H9 (cell line): Measurements from ENCODE around the gene PHACTR1. TPM values are rescaled to one million over a fixed set of nuclear protein-coding genes. Genes with fewer than 3 reads are reported as not detected.

Source experiments
- DNase-seq: peaks from one replicate; pipeline ENCODE4 v3.0.0-alpha.2; 2017
- H2AFZ ChIP-seq: one replicate; pipeline ENCODE4 v1.6.1; 2013; ENCODE audit warnings: mild to moderate bottlenecking, low read length, control low read depth, moderate library complexity
- H2AK5ac ChIP-seq: 2 replicates; pipeline ENCODE4 v1.6.1; 2013; ENCODE audit warnings: low read length, control low read depth, mixed read lengths; ENCODE audit not compliant: insufficient read length
- H2BK120ac ChIP-seq: one replicate; pipeline ENCODE4 v1.6.1; 2013; ENCODE audit warnings: low read depth, mild to moderate bottlenecking, low read length, control low read depth, inconsistent platforms; ENCODE audit not compliant: poor library complexity, severe bottlenecking
- H2BK12ac ChIP-seq: 2 replicates; pipeline ENCODE4 v1.6.1; 2013; ENCODE audit warnings: low read length, control low read depth, mixed read lengths, low read depth; ENCODE audit not compliant: insufficient read length
- H2BK15ac ChIP-seq: 2 replicates; pipeline ENCODE4 v1.6.1; 2013; ENCODE audit warnings: low read depth, low read length, control low read depth
- H2BK20ac ChIP-seq: one replicate; pipeline ENCODE4 v1.6.1; 2013; ENCODE audit warnings: low read depth, mild to moderate bottlenecking, low read length, control low read depth, inconsistent platforms; ENCODE audit not compliant: poor library complexity, severe bottlenecking
- H2BK5ac ChIP-seq: 2 replicates; pipeline ENCODE4 v1.6.1; 2013; ENCODE audit warnings: low read length, control low read depth, mixed read lengths; ENCODE audit not compliant: insufficient read length
- H3K14ac ChIP-seq: 2 replicates; pipeline ENCODE4 v1.6.1; 2013; ENCODE audit warnings: low read length, control low read depth; ENCODE audit not compliant: insufficient read depth
- H3K18ac ChIP-seq: 2 replicates; pipeline ENCODE4 v1.6.1; 2013; ENCODE audit warnings: low read depth, mild to moderate bottlenecking, mixed read lengths, low read length, control low read depth; ENCODE audit not compliant: insufficient read length
- H3K23ac ChIP-seq: 2 replicates; pipeline ENCODE4 v1.6.1; 2013; ENCODE audit warnings: low read length, control low read depth, mixed read lengths, low read depth; ENCODE audit not compliant: insufficient read length
- H3K23me2 ChIP-seq: 2 replicates; pipeline ENCODE4 v1.6.1; 2013; ENCODE audit warnings: low read depth, mild to moderate bottlenecking, mixed read lengths, low read length, control low read depth; ENCODE audit not compliant: insufficient read length, poor library complexity, severe bottlenecking
- H3K27ac ChIP-seq: 2 replicates; pipeline ENCODE4 v1.5.1; 2013; ENCODE audit warnings: low read length, control low read depth, mixed read lengths, low read depth; ENCODE audit not compliant: insufficient read length
- H3K27me3 ChIP-seq: 2 replicates; pipeline ENCODE4 v1.6.1; 2013; ENCODE audit warnings: low read length, control low read depth, inconsistent platforms; ENCODE audit not compliant: insufficient read depth
- H3K4ac ChIP-seq: 2 replicates; pipeline ENCODE4 v1.6.1; 2013; ENCODE audit warnings: low read depth, mild to moderate bottlenecking, control low read depth, inconsistent platforms, low read length, moderate library complexity
- H3K4me1 ChIP-seq: 2 replicates; pipeline ENCODE4 v1.6.1; 2013; ENCODE audit warnings: low read length, control low read depth, inconsistent platforms; ENCODE audit not compliant: insufficient read depth
- H3K4me2 ChIP-seq: 2 replicates; pipeline ENCODE4 v1.6.1; 2013; ENCODE audit warnings: low read length, control low read depth, mixed read lengths; ENCODE audit not compliant: insufficient read length, insufficient read depth
- H3K56ac ChIP-seq: 2 replicates; pipeline ENCODE4 v1.6.1; 2013; ENCODE audit warnings: low read depth, mild to moderate bottlenecking, mixed read lengths, low read length, control low read depth; ENCODE audit not compliant: insufficient read length
- H3K79me1 ChIP-seq: 2 replicates; pipeline ENCODE4 v1.6.1; 2013; ENCODE audit warnings: low read depth, mild to moderate bottlenecking, moderate library complexity, low read length, control low read depth, inconsistent platforms; ENCODE audit not compliant: insufficient read depth, poor library complexity, severe bottlenecking
- H3K79me2 ChIP-seq: 2 replicates; pipeline ENCODE4 v1.6.1; 2013; ENCODE audit warnings: low read length, control low read depth, inconsistent platforms; ENCODE audit not compliant: insufficient read depth
- H3K9ac ChIP-seq: 2 replicates; pipeline ENCODE4 v1.6.1; 2013; ENCODE audit warnings: low read length, control low read depth, mixed read lengths; ENCODE audit not compliant: insufficient read length; ENCODE audit errors: extremely low read depth
- H3K9me3 ChIP-seq: one replicate; pipeline ENCODE4 v1.6.1; 2013; ENCODE audit warnings: low read depth, low read length, inconsistent platforms; ENCODE audit not compliant: control insufficient read depth
- H3T11ph ChIP-seq: one replicate; pipeline ENCODE4 v1.6.1; 2013; ENCODE audit warnings: mild to moderate bottlenecking, low read length, control low read depth, inconsistent platforms
- H4K20me1 ChIP-seq: one replicate; pipeline ENCODE4 v1.6.1; 2013; ENCODE audit not compliant: control insufficient read depth, insufficient read length, insufficient read depth
- H4K5ac ChIP-seq: 2 replicates; pipeline ENCODE4 v1.6.1; 2013; ENCODE audit warnings: low read depth, mild to moderate bottlenecking, mixed read lengths, low read length, control low read depth; ENCODE audit not compliant: insufficient read length
- H4K8ac ChIP-seq: replicated peaks from 2 replicates; pipeline ENCODE4 v1.6.1; 2013; ENCODE audit warnings: low read length, control low read depth, mixed read lengths, low read depth; ENCODE audit not compliant: insufficient read length
- H4K91ac ChIP-seq: 2 replicates; pipeline ENCODE4 v1.6.1; 2013; ENCODE audit warnings: low read depth, mild to moderate bottlenecking, moderate library complexity, mixed read lengths, low read length, control low read depth; ENCODE audit not compliant: insufficient read length
- H3K27ac Mint-ChIP-seq, 3 experiments: 2 replicates in 2 of 3; 3 replicates in 1 of 3; pipeline ENCODE4 v1.8.0; 2020 to 2021; ENCODE audit warnings: mixed read lengths in 3 of 3, mild to moderate bottlenecking in 1 of 3, moderate library complexity in 1 of 3
- H3K27me3 Mint-ChIP-seq: 2 replicates; pipeline ENCODE4 v1.8.0; 2021; ENCODE audit warnings: low read depth, mild to moderate bottlenecking, moderate library complexity, mixed read lengths
- H3K36me3 Mint-ChIP-seq, 3 experiments: 2 replicates in 2 of 3; 3 replicates in 1 of 3; pipeline ENCODE4 v1.8.0; 2020 to 2021; ENCODE audit warnings: low read depth in 3 of 3, mixed read lengths in 3 of 3; ENCODE audit not compliant: insufficient read depth in 1 of 3
- H3K4me1 Mint-ChIP-seq, 2 experiments: 2 replicates each; pipeline ENCODE4 v1.8.0; 2020; ENCODE audit warnings: mixed read lengths in 2 of 2
- H3K4me3 Mint-ChIP-seq, 2 experiments: 2 replicates in 1 of 2; 3 replicates in 1 of 2; pipeline ENCODE4 v1.8.0; 2020 to 2021; ENCODE audit warnings: mild to moderate bottlenecking in 2 of 2, mixed read lengths in 2 of 2, moderate library complexity in 1 of 2
- H3K9me3 Mint-ChIP-seq, 2 experiments: 2 replicates in 1 of 2; 3 replicates in 1 of 2; pipeline ENCODE4 v1.8.0; 2020; ENCODE audit warnings: mild to moderate bottlenecking in 2 of 2, mixed read lengths in 2 of 2, moderate library complexity in 1 of 2
- CTCF ChIP-seq: fragments of 200-600 bp; sonication (generic); conservative IDR thresholded peaks from 3 replicates; pipeline ENCODE4 v1.8.0; 2021; ENCODE audit warnings: antibody characterized with exemption, mild to moderate bottlenecking
- WGBS: extraction: QIAGEN DNeasy Blood & Tissue Kit; methylation state at CpG from one replicate; pipeline ENCODE4 v1.1.7; 2013; ENCODE audit warnings: missing lambda C conversion rate, low lambda C conversion rate, mixed read lengths; ENCODE audit not compliant: insufficient read length; ENCODE audit errors: extremely low coverage; 5-methylcytosine and 5-hydroxymethylcytosine counted together
- total RNA-seq: library from RNA; stranded (reverse); gene quantifications from 2 replicates; pipeline ENCODE4 v1.2.1, GENCODE V29; 2021

The PHACTR1 gene
- total RNA-seq, 1 experiment from 2014 or later: 15.9 TPM

GRCh38 chr6:13166269-13166668 lies 449.7 kb downstream of the PHACTR1 start:
- peaks cover 2% of the 10 kb centered on the region; the same call in 1 of the 2 replicates for H3K27me3 Mint-ChIP-seq
- no peak overlapping the region for H3K4me3 Mint-ChIP-seq
- peaks cover 6 to 9% of the 10 kb centered on the region in 2 experiments for H3K4me1 Mint-ChIP-seq
- Histone ChIP-seq H3K23ac (no peak overlapping the region), H3K4me2 (no peak overlapping the region), H2BK15ac (no peak overlapping the region), H3K23me2 (no peaks in the 10 kb centered on the region), H4K5ac (no peak overlapping the region), H2AK5ac (no peak overlapping the region), H3K27ac (no peak overlapping the region), H2AFZ (no peak overlapping the region), H2BK120ac (no peak overlapping the region), H3K27me3 (no peaks in the 10 kb centered on the region), H3K4ac (no peak overlapping the region), H2BK5ac (no peak overlapping the region), H3K79me1 (no peaks in the 10 kb centered on the region), H3T11ph (no peak overlapping the region), H3K79me2 (no peaks in the 10 kb centered on the region), H3K9me3 (no peaks in the 10 kb centered on the region), H3K14ac (no peak overlapping the region), H4K20me1 (no peaks in the 10 kb centered on the region), H2BK20ac (no peak overlapping the region), H3K56ac (no peak overlapping the region), H3K4me1 (no peaks in the 10 kb centered on the region), H3K9ac (no peak overlapping the region), H4K91ac (no peak overlapping the region), H4K8ac (no peak overlapping the region), H2BK12ac (no peak overlapping the region), H3K18ac (no peak overlapping the region)
- no CpG with 5 or more reads among the region's 5 CpGs for WGBS
- no peaks in the 10 kb centered on the region for H3K9me3 Mint-ChIP-seq
- DNase-seq: no peak
- H3K27ac Mint-ChIP-seq: no peak overlapping the region
- no peaks in the 10 kb centered on the region for H3K36me3 Mint-ChIP-seq
- no peak for TF ChIP-seq CTCF
